Caco-2 (cell line): ENCODE measurements around the gene PPP2R5C. TPM values are rescaled to one million over a fixed set of nuclear protein-coding genes. Genes with fewer than 3 reads are reported as not detected.

Experiments
- BruUV-seq: library from RNA; stranded (reverse); fragments of 400-500 nt; replicated peaks from 2 replicates; lab custom pipeline; 2021; lab: Mats Ljungman, UMichigan
- CTCF ChIA-PET: fragments of 300-600 bp; sonication (Branson Sonifier 250); formaldehyde crosslinking; loops from one replicate; lab custom pipeline; 2022; ENCODE audit warnings: antibody characterized with exemption; lab: Charles Lee
- POLR2A ChIA-PET: fragments of 300-600 bp; sonication (Branson Sonifier 250); formaldehyde crosslinking; loops from one replicate; lab custom pipeline; 2022; ENCODE audit warnings: antibody characterized with exemption; lab: Charles Lee
- DNase-seq, 2 experiments: peaks; one replicate each; pipeline versions ENCODE4 v3.0.0 to v3.0.0-alpha.2; 2020 to 2022
- H3K27me3 ChIP-seq: replicated peaks from 2 replicates; pipeline ENCODE4 v1.6.0; 2011; ENCODE audit warnings: low read length; ENCODE audit not compliant: control insufficient read depth, insufficient read depth
- H3K36me3 ChIP-seq: 2 replicates; pipeline ENCODE4 v1.5.1; 2011; ENCODE audit warnings: low read length; ENCODE audit not compliant: control insufficient read depth, insufficient read depth
- H3K4me1 ChIP-seq: fragments of 250-450 bp; sonication (Bioruptor Pico); 2 replicates; pipeline ENCODE4 v1.5.1; 2020; ENCODE audit warnings: mild to moderate bottlenecking
- H3K4me3 ChIP-seq: 2 replicates; pipeline ENCODE4 v1.5.1; 2011; ENCODE audit warnings: low read depth, mild to moderate bottlenecking, control low read depth, low read length
- H3K9me3 ChIP-seq: fragments of 250-450 bp; sonication (Bioruptor Pico); 2 replicates; pipeline ENCODE4 v1.5.1; 2020; ENCODE audit warnings: mild to moderate bottlenecking, moderate library complexity
- H3K27ac Mint-ChIP-seq: one replicate; pipeline ENCODE4 v1.8.0; 2022; ENCODE audit warnings: mixed read lengths; ENCODE audit not compliant: unreplicated experiment
- H3K27me3 Mint-ChIP-seq: one replicate; pipeline ENCODE4 v1.8.0; 2022; ENCODE audit warnings: mixed read lengths; ENCODE audit not compliant: insufficient read depth, unreplicated experiment
- H3K36me3 Mint-ChIP-seq: one replicate; pipeline ENCODE4 v1.8.0; 2022; ENCODE audit warnings: mild to moderate bottlenecking, mixed read lengths; ENCODE audit not compliant: insufficient read depth, unreplicated experiment
- H3K4me1 Mint-ChIP-seq: one replicate; pipeline ENCODE4 v1.8.0; 2022; ENCODE audit warnings: low read depth, mixed read lengths; ENCODE audit not compliant: unreplicated experiment
- H3K4me3 Mint-ChIP-seq: one replicate; pipeline ENCODE4 v1.8.0; 2022; ENCODE audit warnings: mild to moderate bottlenecking, moderate library complexity, mixed read lengths; ENCODE audit not compliant: unreplicated experiment
- H3K9me3 Mint-ChIP-seq: one replicate; pipeline ENCODE4 v1.8.0; 2022; ENCODE audit warnings: mixed read lengths; ENCODE audit not compliant: unreplicated experiment
- intact Hi-C: fragments of 100-400 bp; cut with micrococcal nuclease; formaldehyde crosslinking; loops from one replicate; pipeline ENCODE4 v1.10.0; 2022; ENCODE audit not compliant: unreplicated experiment
- total RNA-seq: library from RNA; stranded (reverse); gene quantifications from 2 replicates; pipeline ENCODE4 v1.2.3, GENCODE V29; 2022
- TF ChIP-seq, protein P1 (sequence below), 2 experiments: fragments of 200-600 bp in 1 of 2; IDR thresholded peaks; 1 replicate in 1 of 2; 2 replicates in 1 of 2; pipeline versions ENCODE4 v1.5.1 to v1.8.0; 2011 to 2022; ENCODE audit warnings: antibody characterized with exemption in 1 of 2, control low read depth in 1 of 2, inconsistent platforms in 1 of 2, low read depth in 1 of 2, low read length in 1 of 2, mild to moderate bottlenecking in 1 of 2, moderate library complexity in 1 of 2; ENCODE audit not compliant: insufficient read depth in 1 of 2, severe bottlenecking in 1 of 2, unreplicated experiment in 1 of 2

Gene PPP2R5C
- total RNA-seq, 1 experiment from 2014 or later = 97.5 TPM

DNA sequence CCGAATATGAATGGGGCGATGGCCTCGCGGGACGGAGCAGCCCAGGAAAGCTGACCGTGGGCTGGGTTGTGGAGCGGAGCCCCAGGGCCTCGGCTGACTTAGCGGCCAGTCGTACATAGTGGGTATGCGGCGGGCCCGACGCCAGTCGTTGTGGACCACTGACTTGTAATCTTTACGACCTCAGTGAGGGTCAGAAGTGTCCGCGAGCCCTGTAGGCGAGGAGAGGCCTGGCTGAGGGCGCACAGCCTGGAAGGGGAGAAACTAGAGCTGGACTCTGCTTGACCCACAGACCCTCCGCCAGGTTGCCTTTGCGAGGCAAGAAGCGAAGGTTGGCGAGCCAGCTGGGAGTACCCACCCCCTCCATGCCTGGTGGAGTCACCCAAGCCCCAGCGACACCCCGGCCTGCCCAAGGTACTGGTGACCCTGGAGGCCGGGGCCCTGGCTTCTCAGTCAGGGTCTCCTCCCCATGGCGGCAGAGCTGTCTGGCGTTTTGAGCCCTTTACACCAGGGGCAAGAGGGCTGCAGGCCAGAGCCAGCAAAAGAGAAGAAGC, 187.2 kb downstream of the PPP2R5C start:
- no peaks in the 10 kb centered on the region for H3K27me3 ChIP-seq
- H3K36me3 ChIP-seq = no peaks in the 10 kb centered on the region
- Mint-ChIP-seq H3K4me3 (peak overlapping the region; percentile 92), H3K36me3 (peaks cover 17% of the 10 kb centered on the region), H3K27ac (peak overlapping the region; percentile 98), H3K4me1 (no peaks in the 10 kb centered on the region), H3K27me3 (no peaks in the 10 kb centered on the region), H3K9me3 (no peaks in the 10 kb centered on the region)
- H3K4me1 ChIP-seq = no peaks in the 10 kb centered on the region
- TF ChIP-seq, protein P1, sequence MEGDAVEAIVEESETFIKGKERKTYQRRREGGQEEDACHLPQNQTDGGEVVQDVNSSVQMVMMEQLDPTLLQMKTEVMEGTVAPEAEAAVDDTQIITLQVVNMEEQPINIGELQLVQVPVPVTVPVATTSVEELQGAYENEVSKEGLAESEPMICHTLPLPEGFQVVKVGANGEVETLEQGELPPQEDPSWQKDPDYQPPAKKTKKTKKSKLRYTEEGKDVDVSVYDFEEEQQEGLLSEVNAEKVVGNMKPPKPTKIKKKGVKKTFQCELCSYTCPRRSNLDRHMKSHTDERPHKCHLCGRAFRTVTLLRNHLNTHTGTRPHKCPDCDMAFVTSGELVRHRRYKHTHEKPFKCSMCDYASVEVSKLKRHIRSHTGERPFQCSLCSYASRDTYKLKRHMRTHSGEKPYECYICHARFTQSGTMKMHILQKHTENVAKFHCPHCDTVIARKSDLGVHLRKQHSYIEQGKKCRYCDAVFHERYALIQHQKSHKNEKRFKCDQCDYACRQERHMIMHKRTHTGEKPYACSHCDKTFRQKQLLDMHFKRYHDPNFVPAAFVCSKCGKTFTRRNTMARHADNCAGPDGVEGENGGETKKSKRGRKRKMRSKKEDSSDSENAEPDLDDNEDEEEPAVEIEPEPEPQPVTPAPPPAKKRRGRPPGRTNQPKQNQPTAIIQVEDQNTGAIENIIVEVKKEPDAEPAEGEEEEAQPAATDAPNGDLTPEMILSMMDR (IDR thresholded peaks at IDR 0.05; ENCODE audit: insufficient read depth in 1 of 2, low read depth in 1 of 2, low read length in 1 of 2, severe bottlenecking in 1 of 2, unreplicated experiment in 1 of 2) = no peak
- ChIA-PET CTCF (interaction anchor here (1.2 to 1.4 kb wide), 2 partner anchors 147 to 178 kb away, joined by 3 read pairs; no protein-coding TSS in a partner anchor), POLR2A (interaction anchor here (0.6 to 1.4 kb wide), 4 partner anchors 9 to 188 kb away, joined by 3 to 10 read pairs (median 6); no protein-coding TSS in a partner anchor)
- TSS peak; percentile 83 for BruUV-seq
- intact Hi-C loops = loop anchor here (1.0 to 5.0 kb wide), 5 partner anchors 16 to 241 kb away; partner anchors contain the start of genes DYNC1H1, HSP90AA1 and PPP2R5C
- H3K9me3 ChIP-seq = no peaks in the 10 kb centered on the region
- peak overlapping the region; percentile 88 for H3K4me3 ChIP-seq
- no peak for DNase-seq

DNA sequence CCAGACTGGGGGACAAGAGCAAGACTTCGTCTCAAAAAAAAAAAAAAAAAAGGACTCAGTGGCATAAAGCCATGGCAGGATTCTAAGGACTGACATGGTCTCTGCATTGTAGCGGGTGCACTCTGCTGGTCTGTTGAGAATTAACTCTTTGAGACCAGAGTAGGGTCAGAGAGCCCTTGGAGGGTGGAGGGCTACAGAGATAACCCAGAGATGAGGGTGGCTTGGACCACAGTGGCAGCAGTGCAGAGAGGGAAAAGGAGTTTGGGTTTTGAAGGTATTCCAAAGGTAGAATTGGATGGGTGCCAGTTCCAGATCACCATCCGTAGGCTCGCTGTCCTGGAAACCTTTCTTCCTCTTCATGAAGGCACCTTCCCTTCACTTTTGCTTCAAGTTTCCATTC, 188.6 kb downstream of the PPP2R5C start:
- BruUV-seq = no TSS peak
- no peak for DNase-seq
- TF ChIP-seq, protein P1 (IDR thresholded peaks at IDR 0.05; ENCODE audit: insufficient read depth in 1 of 2, low read depth in 1 of 2, low read length in 1 of 2, severe bottlenecking in 1 of 2, unreplicated experiment in 1 of 2) = no peak
- Histone ChIP-seq H3K4me1 (no peaks in the 10 kb centered on the region), H3K9me3 (no peaks in the 10 kb centered on the region), H3K36me3 (no peaks in the 10 kb centered on the region), H3K27me3 (no peaks in the 10 kb centered on the region), H3K4me3 (no peak overlapping the region)
- no peaks in the 10 kb centered on the region for H3K27me3 Mint-ChIP-seq
- ChIA-PET POLR2A (no interaction called here), CTCF (no interaction called here)
- peaks cover 17% of the 10 kb centered on the region for H3K36me3 Mint-ChIP-seq
- intact Hi-C loops = no loop called here
- no peaks in the 10 kb centered on the region for H3K9me3 Mint-ChIP-seq
- no peak overlapping the region for H3K27ac Mint-ChIP-seq
- H3K4me3 Mint-ChIP-seq = no peak overlapping the region
- H3K4me1 Mint-ChIP-seq = no peaks in the 10 kb centered on the region

DNA sequence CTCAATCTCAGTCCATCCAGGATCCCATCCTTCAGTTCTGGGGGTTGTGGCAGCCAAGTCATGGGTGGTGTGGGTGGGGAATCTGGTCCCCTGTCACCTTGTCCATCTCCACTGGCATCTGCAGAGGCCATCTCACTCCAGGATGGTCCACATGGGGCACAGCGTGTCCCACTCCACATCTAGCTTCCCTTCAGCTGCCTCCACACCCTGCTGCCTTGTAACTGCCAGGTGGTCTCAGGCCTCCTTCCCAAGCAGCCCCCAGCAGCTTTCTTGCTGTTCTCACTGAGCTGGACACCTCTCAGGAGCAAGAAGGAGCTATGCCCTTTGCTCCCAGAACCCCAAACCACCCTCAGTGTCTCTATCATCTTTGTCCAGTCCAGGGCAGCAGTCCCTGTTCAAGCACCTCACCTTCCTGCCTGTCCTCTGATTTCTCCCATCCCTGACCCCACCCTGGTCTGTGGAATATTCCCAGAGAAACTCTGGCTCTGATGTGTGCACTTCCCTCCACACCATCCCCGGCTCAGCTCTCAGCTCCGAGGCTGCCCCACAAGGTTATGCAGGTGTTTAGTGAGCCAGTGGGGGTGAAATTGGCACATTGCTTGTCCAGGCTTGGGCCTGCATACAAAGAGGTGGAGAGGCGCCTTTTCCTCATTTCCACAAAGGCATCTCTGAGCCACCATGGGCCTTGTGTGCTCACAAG, 189.2 kb downstream of the PPP2R5C start:
- no peak overlapping the region for H3K4me3 ChIP-seq
- H3K9me3 Mint-ChIP-seq = no peaks in the 10 kb centered on the region
- peaks cover 17% of the 10 kb centered on the region for H3K36me3 Mint-ChIP-seq
- no peaks in the 10 kb centered on the region for H3K9me3 ChIP-seq
- no TSS peak for BruUV-seq
- H3K4me1 Mint-ChIP-seq = no peaks in the 10 kb centered on the region
- CTCF ChIA-PET = no interaction called here
- H3K36me3 ChIP-seq = no peaks in the 10 kb centered on the region
- DNase-seq = no peak
- intact Hi-C loops = no loop called here
- POLR2A ChIA-PET = interaction anchor here (0.6 kb wide), 1 partner anchor 189 kb away, joined by 3 read pairs; no protein-coding TSS in a partner anchor
- peak overlapping the region; percentile 24 for H3K4me3 Mint-ChIP-seq
- no peaks in the 10 kb centered on the region for H3K27me3 Mint-ChIP-seq
- H3K4me1 ChIP-seq = no peaks in the 10 kb centered on the region
- H3K27me3 ChIP-seq = no peaks in the 10 kb centered on the region
- H3K27ac Mint-ChIP-seq = no peak overlapping the region
- TF ChIP-seq, protein P1 (IDR thresholded peaks at IDR 0.05; ENCODE audit: insufficient read depth in 1 of 2, low read depth in 1 of 2, low read length in 1 of 2, severe bottlenecking in 1 of 2, unreplicated experiment in 1 of 2) = no peak
